KMS-11 (cell line): ENCODE results near the gene ARID1B.

Experiments
- H2AFZ ChIP-seq: fragments of 200-600 bp; sonication (generic); 2 replicates; pipeline ENCODE4 v1.6.1; 2016; ENCODE audit warnings: antibody characterized with exemption, mixed run types, low read depth
- H3K27ac ChIP-seq: fragments of 200-600 bp; sonication (generic); 2 replicates; pipeline ENCODE4 v1.6.1; 2016; ENCODE audit warnings: mild to moderate bottlenecking, mixed run types
- H3K27me3 ChIP-seq: fragments of 200-600 bp; sonication (generic); 2 replicates; pipeline ENCODE4 v1.6.1; 2017; ENCODE audit warnings: mild to moderate bottlenecking, low read depth, mixed run types, moderate library complexity; ENCODE audit not compliant: insufficient read depth
- H3K36me3 ChIP-seq: fragments of 200-600 bp; sonication (generic); 2 replicates; pipeline ENCODE4 v1.6.1; 2017; ENCODE audit warnings: mild to moderate bottlenecking, mixed run types; ENCODE audit not compliant: insufficient read depth
- H3K4me1 ChIP-seq: fragments of 200-600 bp; sonication (generic); 2 replicates; pipeline ENCODE4 v1.6.1; 2016; ENCODE audit warnings: mild to moderate bottlenecking, low read depth, mixed run types; ENCODE audit not compliant: poor library complexity, severe bottlenecking
- H3K4me2 ChIP-seq: fragments of 200-600 bp; sonication (generic); 2 replicates; pipeline ENCODE4 v1.7.0; 2016; ENCODE audit warnings: mild to moderate bottlenecking, mixed run types
- H3K4me3 ChIP-seq: fragments of 200-600 bp; sonication (generic); IDR thresholded peaks from 2 replicates; pipeline ENCODE4 v1.6.1; 2017; ENCODE audit warnings: low read depth, low read length, mixed read lengths; ENCODE audit not compliant: insufficient read depth
- H3K79me2 ChIP-seq: fragments of 200-600 bp; sonication (generic); 2 replicates; pipeline ENCODE4 v1.6.1; 2016; ENCODE audit warnings: low read depth, mixed run types; ENCODE audit not compliant: insufficient read depth
- H3K9ac ChIP-seq: fragments of 200-600 bp; sonication (generic); 2 replicates; pipeline ENCODE4 v1.6.1; 2016; ENCODE audit warnings: mild to moderate bottlenecking, mixed run types
- H4K20me1 ChIP-seq: fragments of 200-600 bp; sonication (generic); 2 replicates; pipeline ENCODE4 v1.6.1; 2016; ENCODE audit warnings: mild to moderate bottlenecking, mixed run types; ENCODE audit not compliant: insufficient read depth
- CTCF ChIP-seq: fragments of 200-600 bp; sonication (generic); conservative IDR thresholded peaks from 2 replicates; pipeline ENCODE4 v1.6.1; 2017; ENCODE audit warnings: low read depth, mild to moderate bottlenecking, antibody characterized with exemption, low read length, moderate library complexity, mixed read lengths

The ARID1B gene

GRCh38 chr6:156884306-156884705 is 107.1 kb downstream of the ARID1B start:
- H4K20me1 ChIP-seq: peaks cover 17% of the 10 kb centered on the region
- H3K4me1 ChIP-seq: peaks cover 12% of the 10 kb centered on the region
- H3K4me3 ChIP-seq: no peak overlapping the region
- H2AFZ ChIP-seq: no peak overlapping the region
- H3K27me3 ChIP-seq: no peaks in the 10 kb centered on the region
- no peak overlapping the region for H3K9ac ChIP-seq
- H3K36me3 ChIP-seq: no peaks in the 10 kb centered on the region
- TF ChIP-seq CTCF: no peak
- H3K4me2 ChIP-seq: no peak overlapping the region
- no peak overlapping the region for H3K27ac ChIP-seq
- H3K79me2 ChIP-seq: peaks cover 75% of the 10 kb centered on the region

GRCh38 chr6:156885562-156885961 is 108.4 kb downstream of the ARID1B start:
- H3K4me1 ChIP-seq: peaks cover 12% of the 10 kb centered on the region
- peaks cover 17% of the 10 kb centered on the region for H4K20me1 ChIP-seq
- H3K4me3 ChIP-seq: no peak overlapping the region
- H3K27me3 ChIP-seq: no peaks in the 10 kb centered on the region
- no peak overlapping the region for H3K9ac ChIP-seq
- no peak for TF ChIP-seq CTCF
- peaks cover 75% of the 10 kb centered on the region for H3K79me2 ChIP-seq
- no peak overlapping the region for H2AFZ ChIP-seq
- H3K4me2 ChIP-seq: no peak overlapping the region
- no peak overlapping the region for H3K27ac ChIP-seq
- H3K36me3 ChIP-seq: no peaks in the 10 kb centered on the region

GRCh38 chr6:156886409-156886808 is 109.2 kb downstream of the ARID1B start:
- no peak overlapping the region for H2AFZ ChIP-seq
- H3K9ac ChIP-seq: no peak overlapping the region
- peaks cover 12% of the 10 kb centered on the region for H3K4me1 ChIP-seq
- no peaks in the 10 kb centered on the region for H3K27me3 ChIP-seq
- no peaks in the 10 kb centered on the region for H3K36me3 ChIP-seq
- no peak overlapping the region for H3K4me2 ChIP-seq
- H4K20me1 ChIP-seq: peaks cover 17% of the 10 kb centered on the region
- no peak for TF ChIP-seq CTCF
- peaks cover 75% of the 10 kb centered on the region for H3K79me2 ChIP-seq
- no peak overlapping the region for H3K4me3 ChIP-seq
- no peak overlapping the region for H3K27ac ChIP-seq

GRCh38 chr6:156887623-156888269 is 110.6 kb downstream of the ARID1B start:
- no peak overlapping the region for H3K9ac ChIP-seq
- H3K4me2 ChIP-seq: no peak overlapping the region
- no peak for TF ChIP-seq CTCF
- H3K4me3 ChIP-seq: no peak overlapping the region
- no peak overlapping the region for H2AFZ ChIP-seq
- H3K27me3 ChIP-seq: no peaks in the 10 kb centered on the region
- H3K4me1 ChIP-seq: peaks cover 12% of the 10 kb centered on the region
- H4K20me1 ChIP-seq: peaks cover 14% of the 10 kb centered on the region; the same call in 1 of the 2 replicates
- H3K79me2 ChIP-seq: peaks cover 75% of the 10 kb centered on the region
- no peaks in the 10 kb centered on the region for H3K36me3 ChIP-seq
- no peak overlapping the region for H3K27ac ChIP-seq
